ENCODE results near the gene CHRNA3.

CHRNA3 gene

GRCh38 chr15:78550815-78551214 is 70.0 kb downstream of the CHRNA3 start:
- DNase-seq = no peak

GRCh38 chr15:78550194-78550593 is 70.6 kb downstream of the CHRNA3 start:
- no peak for DNase-seq
